NCI-H748 treated with DMSO at 0.1 percent for 48 hours (cell line): ENCODE data around the gene EBPL.
"Not testable (repeated sequence)": the region's sequence is repeated elsewhere in the genome, so short reads cannot be mapped to it uniquely, and the experiment has no call there.

ENCODE experiments used
- DNase-seq: peaks from one replicate; lab custom pipeline; 2025; lab: John Stamatoyannopoulos, UW

Gene EBPL

DNA sequence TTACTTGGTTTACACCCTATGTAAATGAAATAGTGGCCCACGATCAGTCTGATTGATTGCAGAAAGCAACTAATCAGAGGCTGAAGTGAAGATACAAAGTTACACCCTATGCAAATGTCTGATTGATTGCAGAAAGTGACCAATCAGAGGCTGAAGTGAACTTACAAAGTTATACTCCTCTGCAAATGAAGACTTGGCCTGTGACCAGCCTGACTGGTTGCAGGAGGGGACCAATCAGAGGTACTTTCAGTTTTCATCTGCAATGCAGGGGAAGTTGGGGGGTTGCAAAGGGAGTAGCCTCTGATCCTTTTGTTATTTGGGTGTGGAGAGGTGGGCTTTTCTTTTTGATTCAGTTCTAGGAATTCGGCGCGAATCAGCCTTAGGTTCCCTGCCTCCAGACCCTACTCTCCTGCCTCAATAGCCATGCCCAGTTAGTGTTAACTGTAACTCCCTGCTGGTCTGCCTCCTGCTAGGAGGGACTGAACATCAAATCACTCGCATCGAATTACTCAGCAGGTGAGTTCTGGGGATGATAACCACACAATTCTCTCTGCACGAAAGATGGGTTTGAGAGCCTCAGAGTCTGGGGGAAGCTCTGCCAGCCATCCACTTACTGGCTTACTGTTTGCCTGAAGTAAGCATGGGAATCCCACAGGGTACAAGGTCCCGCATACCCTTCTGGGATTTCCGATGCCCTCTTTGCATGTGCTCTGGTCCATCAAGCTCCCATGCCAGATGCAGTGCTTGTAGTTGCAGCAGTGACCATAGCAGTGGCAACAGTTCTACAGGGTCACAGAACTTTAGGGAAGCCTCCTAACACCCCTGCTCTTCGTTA lies 55.5 kb downstream of the EBPL start:
- DNase-seq, result no peak

DNA sequence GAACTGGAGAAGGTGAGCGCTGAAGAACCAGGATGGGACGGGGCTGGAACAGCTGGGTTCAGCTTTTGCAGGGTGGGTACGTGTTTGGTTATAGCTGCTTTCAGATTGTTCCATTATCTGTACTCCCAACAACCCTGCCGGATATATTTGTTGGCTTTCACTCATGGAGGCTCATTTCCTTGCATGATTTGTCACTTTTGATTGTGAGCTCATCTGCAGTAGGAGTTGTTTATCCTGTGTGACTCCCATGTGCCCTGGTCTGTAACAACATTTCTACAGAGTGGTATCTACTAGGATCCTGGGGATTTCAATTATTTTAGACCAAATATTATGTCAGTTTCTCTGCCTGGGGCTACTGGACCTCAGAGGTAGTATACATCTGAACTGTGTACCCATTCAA lies 57.6 kb downstream of the EBPL start:
- DNase-seq, result no peak

DNA sequence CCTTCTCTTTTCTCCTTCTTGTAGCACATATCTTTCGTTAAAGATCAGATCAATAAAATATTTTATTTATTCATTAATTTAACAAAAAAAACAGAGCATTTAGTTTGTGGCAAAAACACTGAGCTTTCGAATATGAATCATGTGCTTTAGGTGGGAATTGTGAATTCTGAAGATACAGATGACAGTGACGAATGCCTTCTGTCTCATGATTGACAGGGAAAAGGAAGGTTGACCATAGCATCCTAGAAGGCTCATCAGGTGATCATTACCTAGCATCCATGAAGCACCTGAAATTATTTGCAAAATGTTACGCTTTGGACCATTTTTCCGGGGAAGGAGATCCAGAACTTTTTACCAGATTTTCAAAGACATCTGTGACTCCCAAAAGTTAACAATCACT lies 59.1 kb downstream of the EBPL start:
- no peak for DNase-seq

DNA sequence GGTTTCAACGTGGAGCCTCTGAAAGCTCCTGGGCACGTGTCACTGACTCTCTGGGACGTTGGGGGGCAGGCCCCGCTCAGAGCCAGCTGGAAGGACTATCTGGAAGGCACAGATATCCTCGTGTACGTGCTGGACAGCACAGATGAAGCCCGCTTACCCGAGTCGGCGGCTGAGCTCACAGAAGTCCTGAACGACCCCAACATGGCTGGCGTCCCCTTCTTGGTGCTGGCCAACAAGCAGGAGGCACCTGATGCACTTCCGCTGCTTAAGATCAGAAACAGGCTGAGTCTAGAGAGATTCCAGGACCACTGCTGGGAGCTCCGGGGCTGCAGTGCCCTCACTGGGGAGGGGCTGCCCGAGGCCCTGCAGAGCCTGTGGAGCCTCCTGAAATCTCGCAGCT lies 60.7 kb downstream of the EBPL start:
- DNase-seq, result no peak

DNA sequence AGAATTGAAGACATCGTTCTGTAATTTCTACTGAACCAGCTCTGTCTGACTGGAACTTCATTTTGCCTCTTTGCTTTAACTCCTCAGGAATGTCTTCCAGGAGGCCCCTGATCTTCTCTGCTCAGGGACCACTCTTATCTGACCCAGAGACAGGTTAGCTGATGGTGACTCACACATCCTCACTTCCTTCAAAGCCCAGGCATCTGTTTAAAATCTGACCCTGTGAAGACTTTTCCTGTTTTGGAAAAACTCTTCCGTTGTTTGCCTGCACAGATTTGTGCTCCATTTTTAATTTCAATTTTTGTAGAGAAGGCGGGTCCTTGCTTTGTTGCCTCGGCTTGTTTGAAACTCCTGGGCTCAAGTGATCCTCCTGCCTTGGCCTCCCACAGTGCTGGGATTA lies 61.3 kb downstream of the EBPL start:
- DNase-seq, result no peak

DNA sequence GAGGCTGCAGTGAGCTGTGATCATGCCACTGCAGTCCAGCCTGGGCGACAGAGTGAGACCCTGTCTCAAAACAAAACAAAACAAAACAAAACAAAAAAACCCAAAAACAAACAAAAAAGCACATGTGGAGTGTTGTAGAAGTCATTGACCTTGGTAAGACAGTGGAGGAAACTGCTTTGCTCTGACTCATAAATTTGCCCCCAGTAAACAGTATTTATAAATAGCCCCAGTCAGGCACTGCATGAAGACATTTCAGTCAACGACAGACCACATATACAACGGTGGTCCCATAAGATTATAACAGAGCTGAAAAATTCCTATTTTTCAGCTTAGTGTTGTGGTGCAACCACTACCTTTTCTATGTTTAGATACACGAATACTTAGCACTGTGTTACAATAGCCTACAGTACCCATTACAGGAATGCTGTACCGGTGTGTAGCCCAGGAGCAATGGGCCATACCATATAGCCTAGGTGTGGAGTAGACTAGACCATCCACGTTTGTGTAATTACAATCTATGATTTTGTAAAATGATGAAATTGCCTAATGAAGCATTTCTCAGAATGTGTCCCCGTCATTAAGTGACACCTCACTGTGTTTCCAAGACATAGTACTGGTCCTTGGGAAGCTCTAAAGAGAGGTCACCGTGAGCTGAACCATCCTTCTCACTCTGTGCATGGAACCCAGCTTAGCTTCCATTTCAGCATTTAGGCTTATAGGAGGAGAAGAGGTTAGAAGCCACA lies 61.9 kb downstream of the EBPL start:
- no peak for DNase-seq

DNA sequence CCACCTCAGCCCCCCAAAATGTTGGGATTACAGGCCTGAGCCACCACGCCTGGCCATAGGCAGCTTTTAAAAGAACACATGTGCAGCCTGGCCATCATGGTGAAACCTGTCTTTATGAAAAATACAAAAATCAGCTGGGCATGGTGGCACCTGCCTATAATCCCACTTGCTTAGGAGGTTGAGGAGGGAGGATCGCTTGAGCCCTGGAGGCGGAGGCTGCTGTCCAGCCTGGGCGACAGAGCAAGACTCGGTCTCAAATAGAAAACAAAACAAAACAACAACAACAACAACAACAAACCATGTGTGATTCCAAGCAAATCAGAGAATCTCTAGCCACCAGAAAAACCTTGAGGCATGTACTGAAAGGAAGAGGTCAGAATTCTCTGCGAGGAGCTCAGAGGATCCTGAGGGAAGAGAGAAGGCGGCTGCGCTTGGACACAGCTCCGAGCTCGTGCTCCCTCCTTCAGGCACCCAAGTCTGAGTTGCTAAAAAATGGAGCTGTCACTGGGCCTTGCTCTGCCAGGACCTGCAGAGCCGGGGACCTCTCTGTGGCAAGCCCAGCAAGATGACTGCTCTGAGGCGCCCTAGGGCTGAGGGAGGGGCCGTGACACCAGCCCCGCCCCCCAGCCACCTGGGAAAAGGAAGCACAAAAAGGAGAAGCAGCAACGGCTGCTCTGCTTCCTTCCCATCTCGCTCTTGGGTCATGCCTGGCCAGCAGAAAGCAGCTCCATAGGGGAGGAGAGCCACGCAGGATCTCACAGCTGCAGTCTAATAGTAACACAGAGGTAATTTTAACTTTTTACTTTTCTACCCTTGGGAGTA lies 63.2 kb downstream of the EBPL start, which contains the start of gene ARL11:
TSS of gene ARL11 (plus strand) at position 677 of the 822 bp plus-strand sequence. CDS start 1,941 bp downstream, outside the sequence.
- no peak for DNase-seq

DNA sequence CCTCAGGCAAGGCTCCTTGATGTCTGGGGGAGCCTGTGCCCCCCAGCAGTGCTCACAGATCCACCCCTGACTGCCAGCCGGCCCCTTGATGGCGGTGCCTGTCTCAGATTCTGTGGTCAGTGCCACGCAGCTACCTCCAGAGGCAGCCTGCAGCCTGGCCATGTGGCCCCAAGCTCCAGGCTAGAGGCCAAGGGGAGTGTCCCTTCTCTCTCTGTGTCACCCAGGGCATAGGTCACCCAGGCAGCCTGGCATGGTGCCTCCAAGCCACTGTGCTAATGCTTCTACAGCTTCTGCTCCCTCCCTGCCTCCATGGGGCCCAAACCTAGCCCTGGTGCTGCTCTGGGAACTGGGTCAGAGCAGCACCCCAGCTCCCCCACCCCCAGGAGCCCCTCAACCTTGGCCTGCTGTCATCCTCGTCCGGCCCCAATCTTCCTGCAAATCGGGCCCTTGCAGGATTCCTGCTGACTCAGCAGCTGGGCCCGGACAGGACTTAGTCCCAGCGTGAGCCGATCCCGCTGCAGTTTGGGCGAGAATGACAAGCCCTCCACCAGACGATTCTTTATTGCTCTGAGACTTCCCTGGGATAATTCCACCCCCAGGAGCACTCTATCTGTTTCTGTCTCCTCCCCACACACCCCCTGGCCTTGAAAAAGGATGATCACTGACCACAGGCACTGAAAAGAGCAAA lies 65.8 kb downstream of the EBPL start:
- no peak for DNase-seq

DNA sequence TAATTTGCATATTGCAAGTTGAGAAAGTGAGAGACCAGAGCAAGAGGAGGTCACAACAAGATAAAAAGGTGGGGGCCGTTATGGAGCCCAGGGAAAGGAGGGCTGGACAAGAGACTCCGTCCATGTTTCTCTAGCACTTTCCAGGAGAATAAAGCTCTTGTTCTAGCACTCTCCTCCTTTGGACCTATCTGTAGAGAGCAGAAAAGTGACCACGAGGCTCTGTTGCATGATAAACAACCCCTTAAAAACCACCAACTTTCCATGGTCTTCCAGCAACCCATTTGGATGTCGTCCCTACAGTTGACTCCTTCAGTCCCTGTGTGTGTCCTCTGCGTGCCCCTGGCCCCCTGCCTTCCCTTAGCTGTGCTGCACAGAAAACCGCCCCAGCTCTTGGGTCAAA lies 67.1 kb downstream of the EBPL start:
- no peak for DNase-seq

DNA sequence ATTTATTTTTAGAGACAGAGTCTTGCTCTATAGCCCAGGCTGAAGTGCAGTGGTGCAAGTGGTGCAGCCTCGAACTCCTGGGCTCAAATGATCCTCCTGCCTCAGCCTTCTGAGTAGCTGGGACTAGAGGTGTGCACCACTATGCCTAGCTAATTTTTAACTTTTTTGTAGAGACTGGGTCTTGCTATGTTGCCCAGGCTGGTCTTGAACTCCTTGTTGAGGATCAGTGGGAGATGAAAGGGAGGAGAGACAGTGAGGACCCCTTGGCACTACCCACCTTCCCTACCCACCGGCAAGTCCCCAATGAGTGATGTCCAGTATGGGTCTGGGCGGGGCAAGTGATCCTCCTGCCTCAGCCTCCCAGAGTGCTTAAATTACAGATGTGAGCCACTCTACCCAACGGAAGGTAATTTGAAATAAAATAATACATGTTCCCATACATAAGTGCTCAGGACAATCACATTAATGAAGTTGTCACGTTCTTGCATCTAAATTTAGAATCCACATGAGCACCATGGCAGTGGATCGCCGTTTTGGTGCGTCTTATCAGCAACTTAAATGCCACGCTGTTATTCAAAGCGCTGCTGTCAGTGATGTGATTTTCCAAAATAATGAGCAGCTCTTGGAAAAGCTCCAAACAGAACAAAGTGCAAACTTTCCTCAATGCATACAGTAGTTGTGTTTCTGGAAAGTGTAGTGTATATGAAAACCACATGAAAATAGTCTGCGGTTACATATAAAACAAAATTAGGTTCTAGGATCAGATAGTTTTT lies 68.9 kb downstream of the EBPL start:
- no peak for DNase-seq

DNA sequence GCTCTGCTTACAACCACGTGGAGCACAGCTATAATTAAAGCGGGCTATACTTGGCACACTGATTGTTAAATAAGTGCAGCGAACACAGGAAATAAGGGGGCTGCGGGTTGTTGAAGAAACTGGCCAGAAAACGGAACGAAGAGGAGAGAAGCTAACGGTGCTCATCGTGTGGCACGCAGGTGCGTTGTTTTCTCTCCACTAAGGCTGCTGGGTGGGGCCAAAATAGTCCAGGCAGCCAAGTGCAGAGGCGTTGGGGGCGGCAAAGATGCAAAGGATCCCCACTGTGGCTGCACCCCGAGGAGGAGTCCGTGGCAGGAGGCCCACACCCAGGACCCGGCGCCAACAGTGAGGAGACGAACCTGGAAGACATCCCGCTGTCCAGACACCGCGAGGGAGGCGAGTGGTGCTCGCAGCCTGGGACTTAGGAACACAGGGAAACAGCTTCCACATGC lies 71.1 kb downstream of the EBPL start:
- no peak for DNase-seq

DNA sequence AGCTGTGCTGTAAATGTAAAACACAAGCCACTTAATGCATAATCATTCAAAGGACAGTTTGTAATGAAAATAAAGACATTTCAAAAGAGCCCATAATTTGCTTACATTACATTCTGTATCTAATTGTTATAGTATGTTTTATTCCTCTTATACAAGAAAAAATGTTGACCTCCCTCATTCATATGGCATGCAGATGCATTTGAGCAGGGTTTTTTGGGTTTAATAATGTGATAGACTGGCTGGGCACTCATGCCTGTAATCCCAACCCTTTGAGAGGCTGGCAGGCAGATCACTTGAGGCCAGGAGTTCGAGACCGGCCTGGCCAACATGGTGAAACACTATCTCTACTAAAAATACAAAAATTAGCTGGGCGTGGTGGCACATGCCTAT lies 74.6 kb downstream of the EBPL start:
- no peak for DNase-seq

DNA sequence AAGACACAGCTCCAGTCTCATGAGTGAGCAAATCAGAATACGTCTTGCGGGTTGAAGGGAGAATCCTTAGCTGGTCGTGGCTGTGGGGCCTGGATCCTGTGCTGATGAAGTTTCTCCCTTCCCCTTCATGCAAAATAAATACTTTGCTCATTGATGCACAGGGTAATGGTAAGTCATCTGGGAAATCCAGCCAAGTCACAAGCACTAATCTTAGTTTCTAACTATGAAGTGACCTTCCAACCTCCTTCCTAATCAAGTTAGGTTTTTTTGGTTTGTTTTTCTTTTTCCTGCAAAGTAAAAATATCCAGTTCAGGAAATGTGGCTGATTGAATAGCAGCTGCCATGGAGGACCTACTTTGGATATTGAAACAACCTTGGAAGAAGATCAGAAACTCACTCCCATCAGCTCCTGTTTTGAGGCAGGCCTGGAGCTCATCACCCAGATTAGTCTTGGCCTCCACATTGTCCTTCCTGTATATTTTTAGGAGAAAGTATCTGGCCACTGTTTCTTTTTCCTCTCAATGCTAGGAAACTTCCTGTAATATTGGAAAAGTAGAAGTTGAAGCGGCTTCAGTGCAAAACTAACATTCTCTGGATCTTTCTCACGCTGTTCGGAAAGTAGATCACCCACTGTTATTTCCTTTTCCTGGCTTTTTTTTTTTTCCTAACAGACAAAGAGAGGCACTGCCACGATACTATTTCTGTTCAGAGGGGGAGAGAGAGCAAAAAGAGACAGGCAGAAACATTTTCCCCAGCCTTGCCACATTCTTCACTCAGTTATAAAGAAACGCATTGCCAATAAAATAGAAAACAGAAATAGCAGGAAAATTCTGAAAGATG lies 75.2 kb downstream of the EBPL start:
- DNase-seq, result no peak

DNA sequence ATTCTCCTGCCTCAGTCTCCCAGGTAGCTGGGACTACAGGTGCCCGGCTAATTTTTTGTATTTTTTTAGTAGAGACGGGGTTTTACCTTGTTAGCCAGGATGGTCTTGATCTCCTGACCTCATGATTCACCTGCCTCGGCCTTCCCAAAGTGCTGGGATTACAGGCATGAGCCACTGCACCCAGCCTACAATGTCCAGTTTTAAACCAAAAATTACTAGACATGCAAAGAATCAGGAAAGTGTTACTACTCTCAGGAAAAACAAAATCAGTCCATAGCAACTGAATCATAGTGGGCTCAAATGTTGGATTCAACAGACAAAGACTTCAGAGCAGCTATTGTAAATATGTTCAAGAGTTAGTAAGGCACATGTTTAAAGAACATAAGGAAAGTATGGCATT lies 79.2 kb downstream of the EBPL start:
- DNase-seq, result not testable (repeated sequence)
